NCI-H146 treated with DMSO at 0.1 percent for 48 hours (cell line): ENCODE data around the gene LEAP2.
A peak's percentile ranks its signal among the peaks of the same experiment; 100 is the strongest.

ENCODE experiments used
- DNase-seq: peaks from one replicate; lab custom pipeline; 2025; ENCODE audit not compliant: unreplicated experiment; lab: John Stamatoyannopoulos, UW

LEAP2 gene

DNA sequence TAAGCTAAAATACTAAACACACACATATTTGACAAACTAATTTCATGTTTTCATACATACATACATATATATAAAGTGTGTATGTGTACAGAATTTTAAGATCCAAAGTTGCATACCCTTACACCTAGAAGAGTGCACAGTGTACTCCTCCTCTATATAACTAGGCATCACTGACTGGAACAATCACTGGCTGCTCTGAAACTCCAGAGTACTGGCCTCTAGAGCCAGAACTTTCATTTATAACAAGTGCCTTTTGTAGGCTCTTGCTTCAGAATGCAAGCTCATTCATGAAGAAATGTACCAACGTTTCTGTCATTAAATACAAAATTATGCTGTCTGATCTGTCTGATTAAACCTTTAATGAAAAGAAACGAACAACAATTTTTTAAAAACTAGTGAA is 4.0 kb downstream of the LEAP2 start:
- no peak for DNase-seq

DNA sequence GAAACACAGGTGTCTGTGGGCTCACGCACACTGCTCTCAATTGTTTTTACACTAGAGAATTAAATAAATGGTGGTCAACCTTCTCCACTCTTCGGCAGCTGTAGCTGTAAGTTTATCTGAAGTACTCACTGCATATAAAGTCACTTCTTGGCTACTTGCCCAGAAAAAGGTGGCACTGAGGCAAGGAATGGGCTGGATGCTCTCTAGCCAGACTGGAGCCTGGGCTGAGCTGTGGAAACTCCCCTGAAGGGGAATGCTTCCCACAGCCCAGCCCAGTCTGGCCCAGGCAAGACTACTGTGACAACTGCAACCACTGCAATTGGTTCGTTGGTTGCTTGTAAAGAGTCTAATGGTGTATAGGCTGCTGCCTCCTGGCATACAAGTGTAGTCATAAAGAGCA is 4.5 kb downstream of the LEAP2 start:
- no peak for DNase-seq

DNA sequence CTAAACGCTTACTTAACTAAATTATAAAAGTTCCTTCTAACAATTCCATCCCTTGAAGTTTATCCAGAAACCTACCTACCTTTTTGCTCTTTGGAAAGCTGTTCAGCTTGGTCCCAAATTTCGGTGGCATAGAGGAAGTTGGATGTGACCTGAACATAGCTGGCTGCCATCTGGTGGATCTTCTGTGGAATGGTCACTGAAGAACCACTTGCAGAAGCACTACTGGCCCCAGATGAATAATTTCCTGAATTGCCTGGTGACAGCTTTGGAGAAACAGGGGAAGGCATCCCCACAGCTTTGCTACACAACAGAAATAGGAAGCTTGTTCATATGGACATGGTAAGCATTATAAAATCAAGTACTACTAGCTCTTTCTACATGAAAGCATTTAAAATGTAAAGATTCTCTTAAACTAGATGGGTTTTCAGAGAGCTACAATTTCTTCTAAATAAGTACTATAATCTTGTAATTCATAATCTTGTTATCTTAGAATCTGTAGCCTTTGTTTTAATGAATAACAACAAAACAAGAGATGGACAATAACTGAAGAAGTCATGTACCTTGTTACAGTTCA is 9.9 kb downstream of the LEAP2 start:
- no peak for DNase-seq

DNA sequence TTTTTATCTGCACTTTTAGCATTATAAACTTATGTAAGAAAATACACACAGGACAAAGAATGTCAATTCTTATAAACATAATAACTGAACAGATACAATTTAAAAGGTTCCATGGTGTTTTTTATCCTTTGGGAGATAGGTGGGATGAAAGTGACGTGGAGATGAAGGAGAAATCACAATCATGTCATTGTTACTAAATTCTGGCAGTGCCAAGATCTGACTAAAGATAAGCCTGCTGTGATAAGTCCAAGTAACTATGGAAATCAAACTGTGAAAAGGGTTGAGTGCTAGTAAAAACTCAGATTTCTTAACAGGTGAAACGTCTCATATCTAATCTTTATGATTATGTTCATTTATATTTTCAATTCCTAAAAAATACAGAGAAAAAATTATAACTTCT is 11.1 kb downstream of the LEAP2 start:
- no peak for DNase-seq

DNA sequence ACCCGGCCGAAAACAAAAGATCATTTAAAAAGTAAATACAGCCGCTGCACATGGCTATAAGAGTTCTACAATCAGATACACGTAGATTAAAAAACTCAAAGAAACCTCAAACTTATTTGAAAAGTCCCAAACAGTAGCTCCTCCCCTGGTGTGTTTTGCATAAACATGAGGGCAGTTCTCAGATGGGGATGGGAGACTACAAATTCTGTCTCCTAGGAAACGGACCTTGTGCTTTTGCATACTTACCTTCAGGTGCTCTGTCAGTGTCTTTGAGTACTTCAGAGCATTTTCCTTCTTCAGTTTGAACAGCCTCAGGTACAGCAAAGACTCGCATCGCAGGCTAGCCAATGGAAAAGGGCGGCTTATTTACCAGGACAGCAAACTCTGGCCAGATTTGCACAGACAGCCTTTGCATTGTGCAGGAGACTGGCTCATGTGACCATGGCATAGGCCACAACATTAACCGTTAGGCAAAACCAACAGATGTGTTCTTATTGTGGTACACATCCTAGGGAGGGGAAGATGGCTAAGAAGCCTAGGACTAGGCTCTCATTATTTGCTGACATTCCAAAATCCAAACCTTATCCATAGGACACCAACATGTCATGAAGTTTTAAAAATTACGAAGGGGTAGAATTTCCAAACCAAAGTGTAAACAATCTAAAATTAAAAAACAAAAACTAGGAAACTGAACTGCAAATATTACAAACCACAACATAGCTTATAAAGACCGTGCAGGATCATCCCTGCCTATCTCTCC is 12.8 kb downstream of the LEAP2 start:
- no peak for DNase-seq

DNA sequence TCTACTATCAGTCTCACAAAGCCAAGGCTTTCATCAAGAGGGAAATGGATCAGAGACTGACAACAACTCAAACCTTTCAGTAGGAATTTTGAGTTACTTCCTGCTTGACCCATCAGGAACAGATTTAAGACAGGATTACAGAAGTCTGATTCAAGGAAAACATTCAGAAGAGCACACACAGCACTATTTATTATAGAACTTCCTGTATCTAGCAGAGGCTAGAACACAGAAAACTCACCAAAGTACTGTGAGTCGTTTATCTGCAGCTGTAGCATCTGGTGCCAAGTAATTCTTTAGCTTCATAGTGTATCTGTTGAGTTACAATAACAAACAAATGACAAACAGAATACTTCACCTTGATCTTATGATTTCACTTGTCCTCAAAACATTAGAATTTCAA is 13.8 kb downstream of the LEAP2 start:
- DNase-seq: no peak

DNA sequence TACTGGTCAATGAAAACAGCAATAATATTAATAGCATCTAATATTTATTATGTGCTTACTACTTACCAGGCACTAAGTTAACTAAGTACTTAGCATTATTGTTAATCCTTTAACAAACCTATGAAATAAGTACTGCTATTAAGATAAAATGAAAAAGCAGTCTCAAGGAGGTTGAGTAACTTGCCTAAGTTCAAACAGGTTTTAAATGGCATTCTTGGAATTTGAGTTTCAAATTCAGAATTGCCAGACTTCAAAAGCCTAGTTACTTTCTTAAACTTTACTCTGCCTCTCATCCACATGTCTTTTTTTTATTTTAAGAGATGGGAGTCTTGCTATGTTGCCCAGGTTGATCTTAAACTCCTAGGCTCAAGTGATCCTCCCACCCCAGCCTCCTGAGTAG is 16.0 kb downstream of the LEAP2 start:
- no peak for DNase-seq

DNA sequence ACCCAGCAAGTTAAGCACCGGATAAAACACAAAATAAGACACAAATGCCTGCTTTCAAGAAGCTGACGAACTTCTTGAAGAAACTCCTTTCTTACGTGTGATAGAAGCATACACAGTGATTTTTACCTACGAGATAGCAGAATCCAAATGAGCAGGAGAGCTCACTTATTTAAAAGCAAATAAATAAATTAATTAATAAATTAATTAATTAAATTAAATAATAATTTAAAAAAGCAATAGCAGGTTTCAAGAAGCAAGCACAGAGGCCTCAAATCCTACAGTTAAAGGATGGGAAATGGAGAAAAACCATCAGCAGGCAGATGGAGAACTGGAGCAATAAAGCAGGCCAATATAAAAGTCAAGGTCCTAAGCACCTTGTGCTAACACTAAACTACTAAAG is 17.3 kb downstream of the LEAP2 start:
- DNase-seq: no peak

DNA sequence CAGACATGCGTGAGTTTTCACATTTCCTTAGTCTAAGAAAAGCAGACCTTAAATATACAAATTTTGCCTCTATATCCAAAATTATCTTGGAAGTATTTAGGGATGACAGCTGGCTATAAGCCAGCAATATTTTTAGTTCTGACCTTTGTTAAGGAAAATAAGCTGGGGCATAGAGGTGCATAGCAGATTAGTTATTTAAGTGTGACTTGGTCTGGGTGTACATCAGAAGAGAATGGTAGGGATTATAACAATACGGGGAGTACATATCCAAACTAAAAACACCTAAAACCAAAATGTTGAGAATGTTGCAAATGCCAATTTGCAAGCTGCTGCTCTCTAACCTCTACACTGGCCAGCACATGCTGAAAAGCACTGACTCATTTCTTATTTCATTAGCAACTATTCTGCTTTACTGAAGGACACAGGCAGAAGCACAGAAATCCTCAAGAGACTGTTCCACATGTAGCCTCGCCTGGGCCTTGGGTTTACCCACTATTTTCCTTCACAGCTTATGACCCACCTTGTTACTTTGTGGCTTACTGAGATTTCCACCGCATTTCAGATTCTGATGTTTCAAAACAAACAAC is 22.3 kb downstream of the LEAP2 start:
- DNase-seq: no peak

DNA sequence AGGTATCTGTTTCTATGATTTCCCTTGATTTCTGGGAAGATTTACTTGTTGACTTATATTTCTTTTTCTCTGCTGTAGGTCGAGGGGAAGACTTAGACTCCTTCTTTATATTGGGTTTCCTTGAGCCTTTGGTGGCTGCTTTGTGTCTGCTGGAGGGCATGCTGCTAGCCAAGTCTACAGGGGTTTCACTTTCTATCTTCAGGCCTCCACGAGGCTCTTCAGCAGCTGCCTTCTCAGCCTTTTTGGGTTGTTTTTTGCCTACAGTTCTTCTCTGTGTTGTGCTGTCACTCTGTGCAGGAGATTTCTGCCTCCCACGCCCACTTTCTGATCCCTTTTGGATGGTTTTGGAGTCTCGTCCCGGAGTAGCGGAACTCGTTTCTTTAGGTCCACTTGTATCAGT is 23.2 kb downstream of the LEAP2 start:
- DNase-seq: no peak

DNA sequence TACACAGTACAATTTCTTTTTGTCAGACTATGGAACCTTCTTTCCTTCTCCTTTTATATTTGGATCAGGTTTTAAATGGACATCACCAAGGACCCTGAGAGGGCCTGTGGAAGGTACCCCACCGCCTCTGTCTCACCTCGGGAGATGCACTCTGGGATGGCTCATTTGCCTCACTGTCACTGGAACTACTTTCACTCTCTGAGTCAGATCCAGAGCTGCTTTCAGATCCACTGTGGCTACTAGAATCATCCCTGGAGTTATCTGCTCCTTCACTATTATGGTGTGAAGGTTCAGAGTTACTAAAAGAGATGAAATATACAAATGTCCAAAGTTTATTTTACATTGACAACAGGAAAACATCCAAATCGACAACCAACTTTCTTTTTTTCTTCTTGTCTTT is 24.6 kb downstream of the LEAP2 start:
- DNase-seq: no peak

DNA sequence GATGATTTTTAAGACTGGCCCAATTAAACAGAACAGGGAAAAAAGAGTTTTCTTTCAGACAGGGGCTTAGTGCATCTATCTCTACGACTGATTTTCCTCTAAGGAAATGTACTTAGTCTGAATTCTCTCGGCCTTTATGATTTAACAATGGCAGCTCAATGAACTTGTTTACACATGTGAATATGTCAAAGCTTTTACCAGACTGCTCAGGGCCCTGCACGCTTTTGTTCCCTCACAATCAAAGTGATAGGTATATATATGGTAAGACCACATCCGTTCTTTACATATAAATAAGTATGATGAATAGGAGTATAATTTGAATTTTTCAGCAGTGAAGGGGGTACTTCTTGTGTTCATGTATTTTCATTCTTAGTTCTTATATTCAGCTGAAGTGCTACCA is 27.6 kb downstream of the LEAP2 start:
- DNase-seq: peak; percentile 52

DNA sequence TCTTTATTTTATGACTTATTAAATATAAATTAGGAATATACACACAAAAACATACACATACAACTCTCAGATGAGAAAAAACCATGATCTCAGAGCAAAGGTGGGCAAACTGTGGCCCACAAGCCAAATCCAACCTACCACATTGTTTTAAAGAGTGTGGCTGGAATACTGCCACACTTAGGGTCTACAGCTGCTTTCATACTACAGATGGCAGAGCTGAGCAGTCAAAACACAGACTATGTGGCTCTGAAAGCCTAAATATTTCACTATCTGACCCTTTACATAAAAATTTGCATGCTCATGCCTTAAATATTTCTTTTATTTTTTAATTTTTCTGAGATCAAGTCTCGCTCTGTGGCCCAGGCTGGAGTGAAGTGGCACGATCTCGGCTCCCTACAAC is 28.3 kb downstream of the LEAP2 start:
- DNase-seq: no peak

DNA sequence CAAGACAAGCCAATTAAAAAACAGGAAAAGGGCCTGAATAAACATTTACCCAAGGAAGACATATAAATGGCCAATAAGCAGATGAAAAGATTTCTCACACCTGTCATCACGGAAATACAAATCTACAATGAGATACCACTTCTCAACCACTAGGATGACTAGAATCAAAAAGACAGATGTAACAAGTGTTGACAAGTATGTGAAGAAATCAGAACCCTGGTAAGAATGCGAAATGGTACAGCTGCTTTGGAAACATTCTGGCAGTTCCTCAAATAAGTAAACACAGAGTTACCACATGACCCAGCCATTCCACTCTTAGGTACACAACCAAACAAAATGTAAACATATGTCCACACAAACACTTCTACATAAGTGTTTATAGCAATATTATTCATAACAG is 32.5 kb downstream of the LEAP2 start:
- DNase-seq: peak; percentile 68

DNA sequence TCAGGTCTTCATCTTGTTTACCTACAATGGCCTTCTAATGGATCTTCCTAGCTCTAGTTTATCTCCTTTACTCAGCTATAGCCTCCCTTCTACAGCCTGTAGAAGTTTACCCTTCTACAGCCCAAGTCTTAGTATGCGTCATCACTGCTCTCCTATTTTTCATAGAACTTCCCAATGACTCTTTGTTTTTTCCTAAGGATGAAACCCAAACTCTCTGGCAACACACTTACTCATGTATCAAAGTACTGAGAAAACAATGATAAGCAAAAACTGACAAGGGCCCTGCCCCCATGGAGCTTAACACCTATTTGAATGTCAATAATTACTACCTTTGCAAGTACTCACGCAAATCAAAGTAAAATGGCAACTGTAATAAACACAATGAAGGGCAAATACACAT is 33.7 kb downstream of the LEAP2 start:
- DNase-seq: no peak

DNA sequence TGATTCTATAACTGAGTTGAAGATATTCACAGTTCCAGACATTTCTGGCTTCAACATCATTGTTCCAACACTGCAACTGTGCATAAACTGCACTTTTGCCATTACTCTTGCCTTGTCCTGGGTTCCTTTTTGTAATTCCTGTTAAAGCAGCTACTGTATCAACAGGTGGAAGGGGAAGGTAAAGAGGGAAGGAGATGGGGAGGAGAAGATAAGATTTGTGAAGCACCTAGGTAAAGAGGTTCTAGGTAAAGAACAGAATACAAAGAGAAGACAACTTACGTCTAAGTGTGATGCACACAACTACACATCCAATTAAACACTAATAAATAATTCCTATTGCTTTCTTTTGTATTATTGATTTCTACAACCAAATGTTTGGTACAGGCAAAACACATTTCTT is 36.2 kb downstream of the LEAP2 start:
- no peak for DNase-seq

DNA sequence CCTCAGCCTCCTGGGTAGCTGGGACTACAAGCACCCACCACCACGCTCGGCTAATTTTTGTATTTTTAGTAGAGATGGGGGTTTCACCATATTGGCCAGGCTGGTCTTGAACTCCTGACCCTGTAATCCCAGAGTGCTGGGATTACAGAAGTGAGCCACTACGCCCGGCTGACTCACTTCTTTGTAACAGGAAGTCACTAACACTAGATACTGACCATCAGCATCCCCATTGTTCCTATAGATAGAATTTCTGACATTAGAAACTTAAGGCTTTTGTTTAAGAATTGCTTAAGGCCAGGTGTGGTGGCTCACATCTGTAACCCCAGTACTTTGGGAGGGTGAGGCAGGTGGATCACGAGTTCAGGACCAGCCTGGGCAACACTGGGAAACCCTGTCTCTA is 42.2 kb downstream of the LEAP2 start:
- DNase-seq: no peak

DNA sequence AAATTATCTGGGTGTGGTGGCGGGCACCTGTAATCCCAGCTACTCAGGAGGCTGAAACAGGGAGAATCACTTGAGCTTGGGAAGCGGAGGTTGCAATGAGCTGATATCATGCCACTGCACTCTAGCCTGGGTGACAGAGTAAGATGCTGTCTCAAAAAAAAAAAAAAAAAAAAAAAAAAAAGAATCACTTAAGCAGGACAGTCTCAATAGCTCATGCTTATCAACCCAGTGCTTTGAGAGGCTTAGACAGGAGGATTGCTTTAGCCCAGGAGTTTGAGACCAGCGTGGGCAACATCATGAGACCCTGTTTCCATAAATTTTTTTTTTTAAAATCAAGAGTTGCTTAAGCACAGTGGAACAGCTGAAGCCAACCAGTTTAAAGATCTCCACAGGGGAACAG is 42.6 kb downstream of the LEAP2 start:
- DNase-seq: no peak
